ENCODE results near the gene MAP6D1. TPM values are rescaled to one million over a fixed set of nuclear protein-coding genes. Genes with fewer than 3 reads are reported as not detected.

The MAP6D1 gene
- total and polyA plus RNA-seq, 7 donors, result 0.34 to 2.1 (median 0.63) TPM; not detected in 3

GRCh38 chr3:183807209-183807728, 18.1 kb downstream of the MAP6D1 start:
- no peaks in the 10 kb centered on the region for H3K27me3 ChIP-seq
- H3K4me3 ChIP-seq, result no peak overlapping the region
- DNase-seq, result no peak
- peaks cover 20 to 100% (median 57%) of the 10 kb centered on the region in 4 donors for H3K36me3 ChIP-seq
- no peaks in the 10 kb centered on the region for H3K9me3 ChIP-seq
- no peak for TF ChIP-seq EP300 (IDR thresholded peaks at IDR 0.05)
- no peak for TF ChIP-seq CTCF (IDR thresholded peaks at IDR 0.05)
- TF ChIP-seq POLR2AphosphoS5 (IDR thresholded peaks at IDR 0.05), result no peak
- no peak for TF ChIP-seq POLR2A (IDR thresholded peaks at IDR 0.05)
- no peaks in the 10 kb centered on the region for H3K4me1 ChIP-seq
- intact Hi-C loops (cut with DNase I), result no loop called here
- no peak overlapping the region for H3K27ac ChIP-seq
- 91 to 94% methylated on average over 12 of the region's 12 CpGs for WGBS, 2 donors

GRCh38 chr3:183802989-183803388, 22.4 kb downstream of the MAP6D1 start:
- Histone ChIP-seq H3K36me3 (peaks cover 15 to 98% (median 61%) of the 10 kb centered on the region in 4 donors), H3K4me3 (no peak overlapping the region), H3K27ac (no peak overlapping the region), H3K4me1 (no peaks in the 10 kb centered on the region), H3K27me3 (no peaks in the 10 kb centered on the region), H3K9me3 (no peaks in the 10 kb centered on the region)
- 85 to 92% methylated on average over 6 of the region's 6 CpGs for WGBS, 2 donors
- TF ChIP-seq EP300 (IDR thresholded peaks at IDR 0.05) (no peak), POLR2AphosphoS5 (IDR thresholded peaks at IDR 0.05) (no peak), POLR2A (IDR thresholded peaks at IDR 0.05) (no peak), CTCF (IDR thresholded peaks at IDR 0.05) (no peak)
- intact Hi-C loops (cut with DNase I), result no loop called here
- DNase-seq, result no peak

- H3K4me3 ChIP-seq, result no peak overlapping the region
- WGBS, 2 donors, result 87 to 94% methylated on average over 5 of the region's 5 CpGs
- H3K4me1 ChIP-seq, result no peaks in the 10 kb centered on the region
- H3K9me3 ChIP-seq, result no peaks in the 10 kb centered on the region
- DNase-seq, result no peak
- intact Hi-C loops (cut with DNase I), result no loop called here
- H3K36me3 ChIP-seq, result peaks cover 7 to 90% (median 51%) of the 10 kb centered on the region in 4 donors
- TF ChIP-seq POLR2A (IDR thresholded peaks at IDR 0.05) (no peak), EP300 (IDR thresholded peaks at IDR 0.05) (no peak), CTCF (IDR thresholded peaks at IDR 0.05) (no peak), POLR2AphosphoS5 (IDR thresholded peaks at IDR 0.05) (no peak)
- H3K27me3 ChIP-seq, result no peaks in the 10 kb centered on the region
- no peak overlapping the region for H3K27ac ChIP-seq
Measured at GRCh38 chr3:183801601-183802000, 23.8 kb downstream of the MAP6D1 start.

- Histone ChIP-seq H3K4me3 (no peak overlapping the region), H3K36me3 (peaks cover 4 to 77% (median 47%) of the 10 kb centered on the region in 4 donors)
Measured at GRCh38 chr3:183800243-183800863, 25.0 kb downstream of the MAP6D1 start.

More at GRCh38 chr3:183800243-183800863, 25.0 kb downstream of the MAP6D1 start:
- Histone ChIP-seq H3K9me3 (no peaks in the 10 kb centered on the region), H3K4me1 (no peaks in the 10 kb centered on the region), H3K27ac (no peak overlapping the region), H3K27me3 (no peaks in the 10 kb centered on the region)
- intact Hi-C loops (cut with DNase I), result no loop called here
- no peak for TF ChIP-seq POLR2AphosphoS5 (IDR thresholded peaks at IDR 0.05)
- no peak for TF ChIP-seq POLR2A (IDR thresholded peaks at IDR 0.05)
- TF ChIP-seq CTCF (IDR thresholded peaks at IDR 0.05), result no peak
- no peak for DNase-seq
- WGBS, 2 donors, result 89 to 92% methylated on average over 8 of the region's 8 CpGs

Measured in sigmoid colon (tissue), 7 donors.